GM21786 (cell line): ENCODE results near the gene LPGAT1.
"Not testable (repeated sequence)": the region's sequence is repeated elsewhere in the genome, so short reads cannot be mapped to it uniquely, and the experiment has no call there.

Experiments
- ATAC-seq: cut with Tn5 transposase; IDR thresholded peaks from one replicate; pipeline ENCODE4 v1.9.1; 2021; ENCODE audit not compliant: unreplicated experiment

Gene LPGAT1

DNA sequence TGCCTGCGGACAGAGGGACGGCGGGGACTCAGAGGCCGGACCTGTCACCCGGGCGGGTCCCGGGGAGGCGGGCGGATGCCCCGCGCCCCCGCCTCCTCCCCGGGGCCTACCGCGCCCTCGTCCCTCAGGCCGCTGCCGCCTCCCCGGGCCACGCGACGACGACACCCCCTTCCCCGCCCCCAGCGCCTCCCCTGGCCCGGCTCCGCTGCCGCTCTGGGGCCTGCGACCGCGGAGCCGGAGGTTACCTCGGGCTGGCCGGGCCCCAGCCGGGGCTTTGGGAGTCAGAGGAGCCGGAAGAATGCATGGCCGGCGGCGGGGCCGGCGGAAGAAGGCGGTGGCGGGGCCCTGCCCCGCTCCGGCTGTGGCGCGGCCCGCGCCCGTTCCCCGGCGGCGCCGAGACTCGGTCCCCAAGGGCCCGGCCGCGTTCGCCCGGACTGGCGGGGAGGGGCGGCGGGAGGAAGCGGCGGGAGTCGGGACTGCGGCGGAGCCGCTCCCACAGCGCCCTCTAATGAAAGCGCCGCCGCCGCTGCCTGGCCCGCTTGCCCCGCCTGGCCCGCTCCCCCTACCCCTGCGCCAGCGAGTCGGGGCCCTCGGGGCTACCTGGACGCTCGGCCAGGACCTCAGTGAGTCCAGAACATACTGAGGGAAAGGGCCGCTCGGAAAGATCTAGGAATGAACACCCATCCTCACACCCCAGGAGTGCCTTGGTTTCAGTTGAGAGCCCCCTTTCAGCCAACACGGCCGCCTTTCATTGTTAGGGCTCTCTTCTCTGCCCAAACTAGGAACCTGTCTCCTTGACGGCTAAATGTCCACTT is at the start of gene LPGAT1:
Gene LPGAT1, minus strand, starts transcription at position 436 of the 815 bp plus-strand sequence. CDS start 1,467 bp downstream, outside the sequence.
- ATAC-seq = peak; percentile 67

DNA sequence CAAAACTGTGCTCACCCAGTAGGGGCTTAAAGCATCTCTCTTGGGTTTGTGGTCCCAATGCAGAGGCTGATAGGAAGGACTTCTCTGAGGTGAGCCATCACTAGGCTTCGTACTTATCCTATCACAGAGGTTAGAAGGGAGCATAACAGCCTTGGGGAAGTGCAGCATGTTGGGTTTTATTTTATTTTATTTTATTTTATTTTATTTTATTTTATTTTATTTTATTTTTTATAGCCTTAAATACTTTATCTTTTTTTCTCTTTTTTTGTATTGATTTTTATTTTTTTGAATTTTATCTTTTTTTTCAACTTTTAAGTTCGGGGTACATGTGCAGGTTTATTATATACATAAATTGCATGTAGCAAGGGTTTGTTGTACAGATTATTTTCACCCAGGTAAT is 48.9 kb upstream of the LPGAT1 start:
- ATAC-seq = no peak

GRCh38 chr1:211876851-211877590 is 46.5 kb upstream of the LPGAT1 start:
- no peak for ATAC-seq

- ATAC-seq = no peak
Observed at GRCh38 chr1:211875541-211875940, 45.0 kb upstream of the LPGAT1 start.

GRCh38 chr1:211874521-211875347 is 44.2 kb upstream of the LPGAT1 start:
- no peak for ATAC-seq

- ATAC-seq = not testable (repeated sequence)
Observed at GRCh38 chr1:211873731-211874130, 43.2 kb upstream of the LPGAT1 start.

DNA sequence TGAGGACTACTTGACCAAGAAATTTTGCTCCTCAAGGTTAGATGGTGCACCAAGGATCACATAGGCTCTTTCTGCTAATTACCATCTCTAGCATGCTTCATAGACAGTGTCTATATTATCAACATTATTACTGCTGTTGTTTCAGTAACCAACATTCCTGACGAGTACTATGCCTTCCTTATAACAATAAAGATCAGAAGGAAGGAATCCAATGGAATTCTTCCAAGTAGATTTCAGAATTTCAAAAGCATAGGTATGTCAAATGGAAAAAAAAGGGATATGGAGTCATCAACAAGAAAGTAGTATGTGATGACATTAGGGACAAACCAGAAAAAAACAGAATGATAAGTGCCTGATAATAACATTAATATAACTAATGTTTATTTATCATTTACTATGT is 39.6 kb upstream of the LPGAT1 start:
- no peak for ATAC-seq

GRCh38 chr1:211865180-211865579 is 34.6 kb upstream of the LPGAT1 start:
- no peak for ATAC-seq

GRCh38 chr1:211859405-211859804 is 28.8 kb upstream of the LPGAT1 start:
- no peak for ATAC-seq

DNA sequence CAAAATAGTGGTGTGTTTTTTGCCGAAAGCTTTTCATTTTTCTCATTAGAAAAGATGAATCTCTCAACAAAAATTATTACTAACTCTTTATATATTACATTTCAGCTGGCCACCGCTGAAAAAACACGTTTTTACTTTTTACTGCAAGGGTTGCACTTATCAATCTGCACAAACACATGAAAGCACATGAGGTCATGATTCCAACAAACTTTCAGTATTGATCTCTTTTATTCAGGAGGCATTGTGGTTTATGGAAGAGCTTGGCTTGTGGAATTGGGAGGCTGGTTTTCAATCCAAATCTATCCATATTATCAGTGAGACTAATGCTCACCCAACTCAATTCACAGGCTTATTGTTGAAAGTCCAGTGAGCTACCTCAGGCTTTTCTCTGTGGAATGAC is 20.6 kb upstream of the LPGAT1 start:
- ATAC-seq = no peak

- ATAC-seq = no peak
Observed at GRCh38 chr1:211843507-211844298, 13.1 kb upstream of the LPGAT1 start.

GRCh38 chr1:211843018-211843417 is 12.5 kb upstream of the LPGAT1 start:
- ATAC-seq = no peak

DNA sequence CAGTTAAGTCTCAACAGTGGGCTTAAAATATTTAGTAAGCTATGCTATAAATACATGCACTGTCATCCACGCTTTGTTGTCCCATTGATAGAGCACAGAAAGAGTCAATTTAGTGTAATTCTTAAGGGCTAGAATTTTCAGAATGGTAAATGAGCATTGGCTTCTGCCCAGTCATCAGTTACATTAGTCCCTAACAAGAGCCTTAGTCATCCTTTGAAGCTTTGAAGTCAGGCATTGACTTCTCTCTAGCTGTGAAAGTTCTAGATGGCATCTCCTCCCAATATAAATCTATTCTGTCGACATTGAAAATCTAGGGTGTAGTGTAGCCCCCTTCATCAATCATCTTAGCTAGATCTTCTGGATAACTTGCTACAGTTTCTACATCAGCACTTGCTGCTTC is 12.0 kb upstream of the LPGAT1 start:
- no peak for ATAC-seq

DNA sequence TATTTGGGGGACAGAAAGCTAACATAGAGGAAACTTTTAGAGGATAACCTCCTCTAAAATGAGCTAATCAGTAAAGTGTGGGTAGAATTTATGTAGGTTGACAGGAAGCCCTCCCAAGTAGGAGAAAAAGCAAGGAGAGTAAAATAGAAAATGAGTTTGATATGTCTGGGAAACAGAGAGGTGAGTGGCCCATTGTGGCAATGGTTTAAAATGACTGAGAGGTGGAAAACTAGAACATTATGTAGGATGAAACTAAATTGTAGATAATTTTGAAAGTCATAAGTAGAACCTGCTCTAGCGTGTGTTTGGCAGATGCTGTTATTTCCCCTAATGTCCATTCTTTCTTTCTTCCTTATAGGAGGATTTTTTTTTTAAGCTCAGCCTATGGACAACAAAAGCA is 8.5 kb upstream of the LPGAT1 start:
- no peak for ATAC-seq

DNA sequence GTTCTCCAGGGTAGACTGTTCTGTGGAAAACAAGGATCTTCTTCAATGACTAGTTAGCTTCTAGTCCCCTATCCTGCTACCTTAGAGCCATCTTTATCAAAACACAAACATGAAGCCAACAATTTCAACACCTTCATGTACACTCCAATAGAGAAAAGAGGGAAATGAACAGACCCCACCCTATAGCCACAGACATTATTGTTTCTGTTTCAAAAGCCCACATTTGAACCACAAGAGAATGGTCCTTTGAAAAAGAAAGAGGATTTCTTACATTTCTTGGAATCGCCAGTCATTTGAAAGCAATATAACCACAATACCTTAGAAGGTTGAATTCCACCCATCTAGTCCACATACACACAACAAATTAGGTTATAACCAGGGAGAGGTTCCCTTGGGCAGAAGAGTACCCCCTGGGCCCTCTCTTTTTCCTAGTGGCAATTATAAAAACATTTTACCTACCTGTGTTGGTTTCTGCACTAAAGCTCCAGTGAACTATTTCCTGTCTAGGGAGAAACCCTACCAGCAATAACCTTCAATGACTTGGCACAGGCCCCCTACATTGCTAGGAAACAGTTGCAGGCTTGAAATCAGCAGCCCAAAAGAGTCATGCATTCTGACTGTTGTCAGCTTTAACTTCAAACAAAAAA is 2.7 kb upstream of the LPGAT1 start:
- no peak for ATAC-seq

GRCh38 chr1:211832661-211833060 is 2.1 kb upstream of the LPGAT1 start:
- no peak for ATAC-seq

- no peak for ATAC-seq
Observed at GRCh38 chr1:211831558-211832323, 1.2 kb upstream of the LPGAT1 start.

- peak; percentile 13 for ATAC-seq
Observed at GRCh38 chr1:211830055-211830327, 572 bp downstream of the LPGAT1 start.

GRCh38 chr1:211829343-211830054 is 1.1 kb downstream of the LPGAT1 start:
- ATAC-seq = no peak
